GM18502 (cell line): ENCODE data around the gene MEAF6.

Experiments used
- ATAC-seq: cut with Tn5 transposase; IDR thresholded peaks from one replicate; pipeline ENCODE4 v1.9.1; 2021; ENCODE audit warnings: mild to moderate bottlenecking; ENCODE audit not compliant: unreplicated experiment, poor library complexity

MEAF6 gene

DNA sequence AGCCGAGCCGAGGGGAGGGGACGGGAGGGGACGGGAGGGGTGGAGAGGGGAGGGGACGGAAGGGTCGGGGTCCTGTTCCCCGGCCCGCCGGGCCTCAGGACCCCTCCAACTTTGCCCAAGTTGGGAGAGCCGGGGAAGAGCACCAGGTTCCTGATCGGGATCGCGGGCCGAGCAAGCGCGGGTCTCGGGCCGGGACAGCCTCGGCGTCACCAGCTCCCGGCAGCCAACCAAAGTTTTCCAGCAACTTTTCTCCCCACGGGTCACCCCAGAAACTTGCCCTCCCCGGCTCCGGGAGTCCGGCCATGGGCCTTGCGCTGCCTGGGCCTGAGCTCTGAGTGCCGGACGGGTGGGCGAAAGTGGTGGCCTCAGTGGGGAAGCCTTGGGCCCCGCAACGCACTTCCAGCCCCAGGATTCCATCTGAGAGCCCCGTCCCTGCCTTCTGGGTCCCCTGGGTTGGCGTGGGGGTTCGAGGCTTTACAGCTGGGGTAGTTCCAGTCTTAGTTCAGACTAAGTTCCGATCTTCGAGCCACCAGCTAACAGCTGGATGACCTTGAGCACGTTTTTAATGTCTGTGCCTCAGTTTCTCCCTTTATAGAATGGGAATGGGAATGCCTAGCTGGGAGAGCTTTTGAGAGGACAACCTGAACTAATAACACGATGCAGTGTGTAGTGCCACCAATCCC is 39.7 kb downstream of the MEAF6 start:
- peak; percentile 1 for ATAC-seq

DNA sequence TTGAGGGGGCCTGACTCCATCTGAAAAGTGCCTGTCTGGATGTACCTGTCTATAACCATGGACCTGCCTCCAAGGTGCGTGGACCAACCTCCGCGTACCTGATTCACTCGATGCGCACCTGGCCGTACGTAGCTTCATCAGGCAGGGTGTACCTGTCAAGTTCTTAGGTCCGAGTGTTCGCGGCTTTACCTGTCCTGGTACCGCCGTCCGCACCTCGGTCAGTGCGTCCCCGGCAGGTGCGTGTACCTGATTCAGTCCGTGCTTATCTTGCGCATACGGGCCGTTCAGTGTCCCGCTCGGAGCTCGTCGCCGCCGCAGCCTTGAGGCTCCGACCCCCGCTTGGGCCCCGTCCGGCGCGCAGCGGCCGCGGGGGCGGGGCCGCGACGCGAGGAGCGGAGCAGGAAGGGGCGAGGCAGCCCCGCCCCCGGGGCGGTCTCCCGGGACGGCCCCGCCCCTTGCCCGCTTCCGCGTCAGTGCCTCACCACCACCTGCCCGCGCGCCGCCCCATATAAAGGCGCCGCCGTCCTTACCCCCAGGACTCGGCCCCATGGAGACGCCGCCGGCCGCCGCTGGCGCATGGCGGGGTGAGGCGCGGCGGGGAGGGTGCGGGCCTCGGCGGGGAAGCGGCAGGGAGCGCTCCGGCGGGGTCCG is 40.4 kb downstream of the MEAF6 start, which contains the start of gene ZC3H12A:
Gene ZC3H12A (plus strand): TSS at position 535 of the 651 bp plus-strand sequence. CDS start 917 bp downstream, outside the sequence.
- peak; percentile 57 for ATAC-seq

DNA sequence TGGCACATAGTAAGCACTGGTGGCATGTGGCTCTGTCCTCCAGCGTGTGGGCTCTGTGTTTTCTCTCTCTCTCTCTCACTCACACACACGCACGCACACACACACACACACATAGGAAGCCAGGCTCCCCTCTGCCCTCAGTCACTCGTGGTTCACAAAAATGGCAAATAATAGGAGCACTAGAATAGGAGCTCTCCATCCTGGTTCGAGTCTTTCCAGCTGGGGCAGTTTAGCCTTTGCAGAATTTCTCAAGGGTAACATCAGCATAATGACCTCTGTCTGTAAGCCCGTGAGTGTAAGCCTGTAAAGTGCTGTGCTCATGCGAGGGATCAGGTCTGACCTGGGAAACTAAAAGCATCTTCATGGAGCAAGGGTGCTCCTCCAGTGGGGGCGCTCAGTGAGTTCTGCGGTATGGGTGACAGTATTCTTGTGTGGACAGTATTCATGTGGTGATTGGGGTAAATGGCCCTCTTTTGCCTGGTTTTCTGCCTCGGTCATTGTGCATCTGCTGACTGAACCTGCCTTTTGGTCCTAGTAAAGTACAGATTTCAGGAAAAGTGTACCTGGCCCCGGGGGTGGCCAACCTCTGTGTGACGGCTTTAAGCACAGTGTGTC is 41.0 kb downstream of the MEAF6 start:
- ATAC-seq: no peak

DNA sequence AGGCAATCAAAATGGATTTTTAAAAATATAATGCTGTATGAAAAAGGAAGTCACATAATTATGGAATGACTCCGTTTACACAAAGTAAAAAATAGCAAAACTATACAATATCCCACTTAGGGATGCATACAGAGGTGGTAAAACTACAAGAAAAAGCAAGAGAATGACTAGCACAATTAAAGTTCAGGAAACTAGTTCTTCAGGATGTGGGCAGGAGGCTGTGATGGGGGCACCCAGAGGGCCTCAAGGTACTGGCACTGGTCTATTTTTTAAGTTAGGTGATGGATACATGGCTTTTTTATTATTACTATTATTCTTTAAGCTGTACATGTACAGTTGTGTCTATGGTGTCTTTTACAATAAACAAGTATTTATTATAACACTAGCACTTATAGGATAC is 41.6 kb downstream of the MEAF6 start:
- no peak for ATAC-seq

DNA sequence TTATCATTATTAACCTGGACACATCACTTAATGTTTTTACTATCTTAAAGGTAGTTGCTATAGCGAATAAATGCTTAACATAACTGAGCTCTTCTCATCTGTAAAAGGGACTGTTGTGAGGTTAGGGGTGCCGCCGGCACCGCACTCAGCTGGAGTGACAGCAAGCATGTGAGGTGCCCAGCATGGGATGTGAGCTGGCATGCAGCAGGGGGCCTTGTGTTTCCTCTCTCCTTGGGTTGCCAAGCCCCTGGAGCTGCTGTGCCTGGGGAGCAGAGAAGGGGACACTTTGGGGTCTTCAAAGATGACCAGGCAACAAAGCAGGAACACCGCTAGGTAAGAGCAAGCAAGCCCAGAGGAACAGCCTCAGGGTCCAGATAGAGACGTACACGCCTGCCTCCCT is 42.3 kb downstream of the MEAF6 start:
- no peak for ATAC-seq

DNA sequence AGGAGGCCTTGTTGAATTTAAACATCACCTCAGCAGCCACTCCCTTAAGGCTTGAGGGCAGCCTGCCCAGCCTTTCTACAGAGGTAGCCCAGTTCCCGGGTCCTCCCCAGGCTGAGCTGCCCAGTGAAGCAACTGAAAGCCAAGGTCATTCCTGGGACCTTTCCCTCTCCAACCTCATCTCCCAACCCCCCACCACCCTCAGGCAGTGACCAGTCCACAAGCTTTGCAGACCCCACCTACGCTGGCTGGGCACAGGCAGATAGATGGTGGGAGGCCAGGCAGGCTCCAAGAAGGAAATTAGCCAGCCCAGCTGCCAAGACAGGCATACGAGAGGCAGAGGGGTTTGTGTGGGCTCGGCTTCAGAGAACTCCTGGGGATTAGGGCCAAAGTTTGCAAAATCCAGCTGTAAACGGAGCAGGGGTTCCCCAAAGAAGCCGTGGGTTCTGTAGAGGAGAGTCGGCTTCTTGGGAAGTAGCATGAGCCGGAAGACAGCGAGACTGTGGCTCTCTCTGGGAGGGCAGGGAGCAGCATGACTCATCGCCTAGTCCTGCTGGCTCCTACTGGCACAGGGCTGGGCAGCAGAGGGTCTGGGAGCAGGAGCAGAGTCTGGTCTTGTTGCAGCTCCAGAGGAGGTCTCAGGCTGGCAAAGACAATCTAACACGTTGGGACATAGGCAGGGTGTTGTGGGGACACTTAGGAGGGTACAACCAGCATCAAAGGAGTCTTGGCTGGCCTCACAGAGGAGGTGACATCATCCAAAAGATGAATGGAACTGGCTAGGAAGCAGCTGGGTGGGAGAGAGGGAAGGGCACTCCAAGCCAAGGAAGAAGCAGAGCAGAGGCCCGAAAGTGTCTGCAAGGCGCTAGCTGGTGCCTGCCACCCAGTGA is 43.0 kb downstream of the MEAF6 start:
- no peak for ATAC-seq

DNA sequence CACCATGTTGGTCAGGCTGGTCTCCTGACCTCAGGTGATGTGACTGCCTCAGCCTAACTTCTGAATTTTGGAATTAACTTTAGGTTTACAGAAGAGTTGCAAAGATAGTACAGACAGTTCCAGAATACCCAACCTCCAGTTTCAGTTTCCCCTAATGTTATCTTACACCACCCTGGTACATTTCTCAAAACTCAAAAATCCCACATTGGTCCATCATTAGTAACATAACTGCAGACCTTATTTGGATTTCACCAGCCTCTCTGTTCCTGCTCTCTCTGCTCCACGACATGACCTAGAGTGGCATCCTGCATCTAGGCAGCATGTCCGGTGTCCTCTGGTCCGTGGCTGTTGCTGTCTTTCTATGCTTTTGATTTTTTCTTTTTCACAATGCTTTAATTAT is 45.2 kb downstream of the MEAF6 start:
- no peak for ATAC-seq

DNA sequence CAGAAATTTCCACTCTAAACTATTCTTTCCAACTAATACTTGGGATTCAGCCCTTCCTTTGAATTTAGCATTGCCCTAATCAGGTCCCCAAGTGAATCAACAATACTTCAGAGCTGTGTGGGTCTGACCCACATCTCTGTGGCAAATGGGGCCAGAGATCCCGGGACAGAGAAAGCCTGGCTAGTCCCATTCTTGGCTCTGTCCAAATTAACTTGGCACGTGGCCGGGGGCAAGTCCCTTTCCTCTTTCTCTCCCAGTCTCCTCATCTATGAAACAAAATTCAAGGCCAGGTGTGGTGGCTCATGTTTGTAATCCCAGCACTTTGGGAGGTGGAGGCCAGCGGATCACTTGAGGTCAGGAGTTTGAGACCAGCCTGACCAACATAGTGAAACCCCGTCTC is 46.5 kb downstream of the MEAF6 start:
- ATAC-seq: no peak

DNA sequence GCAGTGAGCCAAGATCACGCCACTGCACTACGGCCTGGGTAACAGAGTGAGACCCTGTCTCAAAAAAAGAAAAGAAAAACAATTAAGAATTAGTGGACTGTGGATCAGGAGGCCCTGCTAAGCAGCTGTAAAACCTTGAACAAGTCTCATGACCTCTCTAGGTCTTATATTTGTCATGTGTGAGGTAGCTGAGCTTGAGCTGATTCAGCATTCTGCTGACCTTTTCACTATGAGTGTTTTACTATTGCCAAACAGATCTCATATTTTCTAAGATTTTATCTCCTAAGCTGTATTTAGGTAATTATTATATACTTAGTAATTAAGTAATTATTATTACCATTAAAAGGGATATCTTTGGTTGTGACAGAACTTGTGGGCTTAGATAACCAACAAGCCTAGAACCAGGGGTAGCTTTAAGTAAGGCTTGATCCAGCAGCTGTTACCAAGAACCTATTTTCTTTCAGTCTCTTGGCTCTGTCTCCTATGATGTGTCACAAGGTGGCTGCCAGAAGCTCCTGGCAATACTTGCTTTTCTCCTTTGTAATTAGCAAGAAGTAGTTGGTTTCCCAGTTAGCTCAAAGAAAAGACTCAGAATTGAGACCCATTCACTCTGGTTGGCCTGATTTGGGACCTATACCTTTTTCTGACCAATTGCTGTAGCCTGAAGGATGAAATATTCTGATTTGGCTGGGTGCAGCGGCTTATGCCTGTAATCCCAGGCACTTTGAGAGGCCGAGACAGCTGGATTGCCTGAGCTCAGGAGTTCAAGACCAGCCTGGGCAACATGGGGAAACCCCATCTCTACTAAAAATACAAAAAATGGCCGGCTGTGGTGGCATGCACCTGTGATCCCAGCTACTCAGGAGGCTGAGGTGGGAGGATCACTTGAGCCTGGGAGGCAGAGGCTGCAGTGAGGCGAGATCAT is 48.7 kb downstream of the MEAF6 start:
- ATAC-seq: no peak

DNA sequence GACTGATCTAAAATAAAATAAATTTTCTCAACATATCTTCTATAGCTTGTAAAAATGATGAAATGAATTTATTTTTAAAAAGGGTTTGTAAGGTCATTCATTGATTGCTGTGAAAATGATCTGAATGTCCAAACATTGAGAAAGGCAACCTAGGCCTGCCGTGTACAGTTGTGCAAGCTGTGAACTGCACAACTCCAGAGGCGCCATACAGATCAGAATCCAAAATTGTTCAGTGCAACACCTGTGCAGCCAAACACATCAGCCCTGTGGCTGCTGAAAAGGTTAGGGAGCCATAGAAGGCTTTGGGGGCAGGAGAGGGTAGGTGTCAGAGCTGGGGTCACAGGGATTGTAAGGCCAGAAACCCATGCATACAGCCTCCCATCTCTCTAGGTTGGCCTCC is 50.1 kb downstream of the MEAF6 start:
- ATAC-seq: no peak

DNA sequence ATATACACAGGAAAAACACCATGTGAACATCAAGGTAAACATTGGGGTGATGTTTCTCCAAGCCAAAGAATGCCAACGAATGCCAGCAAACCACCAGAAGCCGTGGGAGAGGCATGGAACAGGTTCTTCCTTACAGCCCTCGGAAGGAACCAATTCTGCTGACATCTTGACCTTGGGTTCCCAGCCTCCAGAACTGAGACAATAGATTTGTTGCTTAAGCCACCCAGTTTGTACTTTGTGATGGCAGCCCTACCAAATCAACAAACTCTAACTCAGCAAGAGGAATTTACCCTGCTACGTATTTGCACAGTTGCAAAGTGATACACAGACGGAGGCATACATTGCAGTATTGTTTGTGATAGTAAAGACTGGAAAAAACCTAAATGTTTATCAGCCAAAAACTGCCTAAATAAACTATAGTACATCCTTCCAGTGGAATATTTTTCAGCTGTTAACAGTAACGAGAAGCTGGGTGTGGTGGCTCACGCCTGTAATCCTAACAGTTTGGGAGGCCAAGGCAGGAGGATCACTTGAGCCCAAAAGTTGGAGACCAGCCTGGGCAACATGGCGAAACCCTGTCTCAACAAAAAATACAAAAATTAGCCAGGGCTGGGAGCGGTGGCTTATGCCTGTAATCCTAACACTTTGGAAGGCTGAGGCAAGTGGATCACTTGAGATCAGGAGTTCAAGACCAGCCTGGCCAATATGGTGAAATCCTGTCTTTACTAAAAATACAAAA is 52.7 kb downstream of the MEAF6 start:
- ATAC-seq: no peak

DNA sequence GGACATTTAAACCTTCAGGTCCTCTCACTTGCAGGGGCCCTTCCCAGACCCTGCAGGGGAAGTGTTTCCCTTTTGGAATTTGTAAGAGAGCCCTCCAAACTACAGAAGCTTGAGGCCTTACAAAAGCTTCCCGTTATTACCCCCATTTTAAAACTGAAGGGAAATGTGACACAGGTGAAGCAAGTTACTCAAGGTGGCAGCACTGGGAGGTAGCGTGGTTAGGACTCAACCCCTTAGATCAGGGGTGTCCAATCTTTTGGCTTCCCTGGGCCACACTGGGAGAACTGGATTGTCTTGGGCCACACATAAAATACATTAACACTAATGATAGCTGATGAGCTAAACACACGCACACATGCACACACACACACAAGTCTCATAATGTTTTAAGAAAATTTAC is 56.0 kb downstream of the MEAF6 start:
- no peak for ATAC-seq

DNA sequence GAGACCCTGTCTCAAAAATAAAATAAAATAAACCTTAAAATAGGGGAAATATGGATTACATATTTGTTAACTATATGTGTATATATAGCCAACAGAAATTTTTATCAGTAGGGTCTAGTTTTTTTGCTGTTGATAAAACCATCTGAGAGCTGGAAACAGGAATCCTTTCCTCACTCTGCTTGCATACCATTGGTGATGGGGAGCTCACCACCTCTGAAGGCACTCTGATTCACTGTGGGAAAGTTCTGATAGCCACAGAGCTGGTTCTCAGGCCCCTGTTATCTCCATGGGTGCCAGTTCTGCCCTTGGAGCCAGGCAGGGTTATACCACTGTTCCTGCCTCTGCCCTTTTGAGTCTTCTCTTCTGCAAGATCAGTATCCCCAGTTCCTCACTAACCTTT is 58.0 kb downstream of the MEAF6 start:
- no peak for ATAC-seq

DNA sequence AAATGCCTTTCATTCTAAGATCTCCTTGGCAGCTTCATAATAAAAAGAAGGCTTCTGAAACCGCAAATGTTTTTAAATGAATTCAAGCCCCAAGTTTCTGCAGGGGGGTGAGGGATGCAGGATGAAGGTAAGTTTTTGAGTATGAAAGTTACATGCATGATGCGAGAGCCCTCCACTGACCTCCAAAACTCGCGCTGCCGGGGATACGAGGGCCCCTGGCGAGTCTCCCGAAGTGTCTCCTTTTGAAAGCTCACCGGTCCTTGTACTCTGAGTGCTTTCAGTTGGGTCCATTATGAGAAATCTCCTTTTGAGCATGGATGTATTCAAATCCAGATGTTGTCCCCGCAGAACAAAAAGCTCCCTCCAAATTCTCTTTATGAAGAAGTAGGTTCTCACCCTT is 59.0 kb downstream of the MEAF6 start:
- no peak for ATAC-seq

DNA sequence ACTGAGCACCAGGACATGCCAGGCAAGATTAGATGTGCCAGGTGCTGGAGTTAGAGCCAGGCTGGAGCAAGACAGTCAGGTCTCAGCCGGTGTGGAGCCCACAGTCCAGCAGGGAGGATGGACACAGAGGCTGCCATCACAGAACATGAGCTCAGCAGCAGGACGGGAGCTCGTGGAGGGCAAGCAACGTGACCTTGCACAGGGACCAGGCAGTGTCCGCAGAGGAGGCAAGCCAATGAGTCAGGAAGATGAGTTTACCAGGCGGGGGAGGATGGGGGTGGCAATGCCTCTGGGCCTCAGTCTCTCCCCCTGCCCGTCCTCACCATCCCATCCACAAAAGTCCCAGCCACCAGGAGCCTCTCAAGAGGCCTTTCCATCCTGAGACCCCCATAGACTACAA is 60.9 kb downstream of the MEAF6 start:
- ATAC-seq: no peak

DNA sequence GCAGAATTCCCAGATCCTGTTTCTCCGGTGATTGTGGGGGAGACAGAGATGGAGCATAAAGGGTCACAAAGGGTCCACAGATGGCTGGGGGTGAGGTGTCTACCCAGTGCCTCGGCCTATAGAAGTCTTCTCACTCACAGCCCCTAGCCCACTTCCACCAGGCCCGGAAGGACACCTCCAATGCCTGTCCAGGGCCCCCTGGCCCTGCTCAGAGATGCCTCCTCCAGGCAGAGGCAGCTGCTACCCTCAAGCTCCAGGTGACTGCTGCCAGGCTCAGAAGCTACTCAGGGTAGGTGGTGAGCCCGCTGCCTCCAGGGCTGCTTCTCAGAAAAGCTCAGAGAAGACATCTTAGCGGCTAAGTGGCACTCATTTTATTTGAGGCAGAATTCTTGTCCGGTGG is 62.1 kb downstream of the MEAF6 start:
- ATAC-seq: no peak

DNA sequence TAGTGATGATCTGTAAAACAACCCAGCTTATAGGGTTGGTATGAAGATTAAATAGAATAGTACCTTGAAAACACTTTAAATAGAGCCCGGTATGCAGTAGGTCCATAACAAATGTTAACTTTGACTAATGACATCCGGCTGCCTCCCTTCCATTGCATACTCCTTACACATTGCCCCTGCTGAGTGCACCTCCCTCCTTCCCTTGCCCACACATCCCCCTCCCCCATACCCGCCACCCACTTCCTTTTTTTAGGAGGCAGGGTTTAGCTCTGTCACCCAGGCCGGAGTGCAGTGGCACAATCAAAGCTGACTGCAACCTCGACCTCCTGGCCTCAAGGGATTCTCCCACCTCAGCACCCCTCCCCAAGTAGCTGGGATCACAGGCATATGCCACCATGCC is 64.6 kb downstream of the MEAF6 start:
- ATAC-seq: no peak

DNA sequence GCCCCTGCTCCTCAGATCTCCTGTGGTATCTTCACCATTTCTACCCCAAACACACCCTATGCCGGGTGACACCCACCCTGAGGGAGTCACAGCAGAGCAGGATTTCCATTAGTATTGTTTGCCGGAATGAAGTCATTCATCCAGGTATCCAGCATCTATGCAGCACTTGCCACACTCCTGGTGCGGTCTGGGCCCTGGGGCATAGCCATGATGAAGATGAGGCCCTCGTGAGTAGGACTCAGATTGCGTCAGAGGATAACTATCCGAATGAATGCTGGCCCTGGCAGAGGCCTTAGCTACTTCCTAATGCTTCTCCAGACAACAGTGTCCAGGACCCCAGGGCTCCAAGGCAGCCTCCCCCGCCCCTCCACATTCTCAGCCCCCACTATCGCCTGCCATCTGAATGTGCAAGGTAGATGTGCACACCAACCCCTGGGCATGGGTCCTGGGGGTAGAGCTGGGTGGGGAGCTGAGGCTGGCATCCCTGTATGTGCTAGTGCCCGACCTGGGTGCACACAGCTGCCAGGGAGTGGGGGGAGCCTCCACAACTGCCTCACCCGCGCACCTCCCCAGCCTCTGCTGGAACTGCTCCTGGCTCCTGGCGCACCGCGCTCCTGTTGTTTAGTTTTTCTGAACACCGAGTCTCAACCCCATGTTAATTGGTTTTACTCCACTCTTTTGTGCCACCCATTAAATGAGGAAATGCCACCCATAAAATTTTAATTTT is 65.7 kb downstream of the MEAF6 start:
- ATAC-seq: no peak
